ENCODE results near the gene ACER3.
"Not testable (repeated sequence)": the region's sequence is repeated elsewhere in the genome, so short reads cannot be mapped to it uniquely, and the experiment has no call there.

ACER3 gene

DNA sequence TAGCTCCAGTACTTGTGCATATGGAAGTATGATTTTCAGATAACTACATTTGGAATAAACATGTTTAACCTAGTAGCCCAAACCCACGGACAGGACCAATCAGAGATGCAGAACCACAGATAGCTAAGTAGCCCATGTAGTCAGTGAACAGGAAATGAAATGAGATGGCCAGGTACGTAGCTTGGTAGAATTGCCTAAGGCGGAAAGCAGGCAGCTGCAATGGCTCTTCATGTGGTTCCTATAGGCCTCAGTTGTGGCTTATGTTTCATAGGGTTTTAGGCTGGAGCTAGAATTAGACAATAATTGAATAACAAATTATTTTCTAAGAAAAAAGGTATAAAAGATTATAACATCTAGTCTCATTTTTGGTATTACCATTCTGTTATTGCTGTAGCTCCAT lies 87.1 kb downstream of the ACER3 start:
- Histone ChIP-seq H3K36me3 (ENCODE audit: low read depth) (no peaks in the 10 kb centered on the region), H3K4me1 (ENCODE audit: insufficient read depth, poor library complexity, severe bottlenecking) (no peaks in the 10 kb centered on the region), H3K9me3 (ENCODE audit: severe bottlenecking) (peaks cover 3% of the 10 kb centered on the region), H3K27me3 (ENCODE audit: insufficient read depth, poor library complexity, severe bottlenecking) (no peaks in the 10 kb centered on the region), H3K27ac (ENCODE audit: poor library complexity, severe bottlenecking) (no peak overlapping the region), H3K4me3 (ENCODE audit: severe bottlenecking) (no peak overlapping the region)
- ATAC-seq (ENCODE audit: low read depth) (no peak), DNase-seq (ENCODE audit: low spot score) (no peak)
- TF ChIP-seq, protein P1, sequence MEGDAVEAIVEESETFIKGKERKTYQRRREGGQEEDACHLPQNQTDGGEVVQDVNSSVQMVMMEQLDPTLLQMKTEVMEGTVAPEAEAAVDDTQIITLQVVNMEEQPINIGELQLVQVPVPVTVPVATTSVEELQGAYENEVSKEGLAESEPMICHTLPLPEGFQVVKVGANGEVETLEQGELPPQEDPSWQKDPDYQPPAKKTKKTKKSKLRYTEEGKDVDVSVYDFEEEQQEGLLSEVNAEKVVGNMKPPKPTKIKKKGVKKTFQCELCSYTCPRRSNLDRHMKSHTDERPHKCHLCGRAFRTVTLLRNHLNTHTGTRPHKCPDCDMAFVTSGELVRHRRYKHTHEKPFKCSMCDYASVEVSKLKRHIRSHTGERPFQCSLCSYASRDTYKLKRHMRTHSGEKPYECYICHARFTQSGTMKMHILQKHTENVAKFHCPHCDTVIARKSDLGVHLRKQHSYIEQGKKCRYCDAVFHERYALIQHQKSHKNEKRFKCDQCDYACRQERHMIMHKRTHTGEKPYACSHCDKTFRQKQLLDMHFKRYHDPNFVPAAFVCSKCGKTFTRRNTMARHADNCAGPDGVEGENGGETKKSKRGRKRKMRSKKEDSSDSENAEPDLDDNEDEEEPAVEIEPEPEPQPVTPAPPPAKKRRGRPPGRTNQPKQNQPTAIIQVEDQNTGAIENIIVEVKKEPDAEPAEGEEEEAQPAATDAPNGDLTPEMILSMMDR (IDR thresholded peaks at IDR 0.05; ENCODE audit: poor library complexity, severe bottlenecking) = no peak

DNA sequence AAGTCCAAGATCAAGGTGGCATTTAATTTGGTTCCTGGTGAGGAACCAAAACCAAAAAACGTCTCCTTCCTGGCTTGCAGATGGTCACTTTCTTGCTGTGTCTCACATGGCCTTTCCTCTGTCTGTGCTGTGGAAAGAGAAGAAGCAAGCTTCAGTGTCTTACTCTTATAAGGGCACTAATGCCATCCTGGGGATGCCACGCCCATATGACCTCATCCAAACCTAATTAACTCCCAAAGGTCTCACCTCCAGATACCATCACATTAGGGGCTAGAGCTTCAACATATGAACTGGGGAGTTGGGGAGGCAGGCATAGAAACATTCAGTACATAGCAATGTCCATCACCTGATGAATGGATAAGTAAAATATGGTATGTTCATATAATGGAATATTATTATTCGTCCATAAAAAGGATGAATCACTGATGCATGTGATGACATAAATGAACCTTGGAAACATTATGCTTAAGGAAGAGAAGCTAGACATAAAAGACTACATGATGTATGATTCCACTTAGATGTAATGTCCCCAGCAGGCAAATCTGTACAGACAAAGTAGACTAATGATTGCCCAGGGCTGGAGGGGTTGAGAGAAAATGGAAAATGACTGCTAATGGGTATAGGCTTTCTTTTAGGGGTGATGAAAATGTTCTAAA lies 94.9 kb downstream of the ACER3 start:
- H3K4me3 ChIP-seq (ENCODE audit: severe bottlenecking) = no peak overlapping the region
- H3K27ac ChIP-seq (ENCODE audit: poor library complexity, severe bottlenecking) = no peak overlapping the region
- TF ChIP-seq, protein P1 (IDR thresholded peaks at IDR 0.05; ENCODE audit: poor library complexity, severe bottlenecking) = no peak
- no peaks in the 10 kb centered on the region for H3K9me3 ChIP-seq (ENCODE audit: severe bottlenecking)
- peaks cover 23% of the 10 kb centered on the region for H3K36me3 ChIP-seq (ENCODE audit: low read depth)
- DNase-seq (ENCODE audit: low spot score) = no peak
- H3K4me1 ChIP-seq (ENCODE audit: insufficient read depth, poor library complexity, severe bottlenecking) = no peaks in the 10 kb centered on the region
- H3K27me3 ChIP-seq (ENCODE audit: insufficient read depth, poor library complexity, severe bottlenecking) = no peaks in the 10 kb centered on the region
- ATAC-seq (ENCODE audit: low read depth) = no peak

DNA sequence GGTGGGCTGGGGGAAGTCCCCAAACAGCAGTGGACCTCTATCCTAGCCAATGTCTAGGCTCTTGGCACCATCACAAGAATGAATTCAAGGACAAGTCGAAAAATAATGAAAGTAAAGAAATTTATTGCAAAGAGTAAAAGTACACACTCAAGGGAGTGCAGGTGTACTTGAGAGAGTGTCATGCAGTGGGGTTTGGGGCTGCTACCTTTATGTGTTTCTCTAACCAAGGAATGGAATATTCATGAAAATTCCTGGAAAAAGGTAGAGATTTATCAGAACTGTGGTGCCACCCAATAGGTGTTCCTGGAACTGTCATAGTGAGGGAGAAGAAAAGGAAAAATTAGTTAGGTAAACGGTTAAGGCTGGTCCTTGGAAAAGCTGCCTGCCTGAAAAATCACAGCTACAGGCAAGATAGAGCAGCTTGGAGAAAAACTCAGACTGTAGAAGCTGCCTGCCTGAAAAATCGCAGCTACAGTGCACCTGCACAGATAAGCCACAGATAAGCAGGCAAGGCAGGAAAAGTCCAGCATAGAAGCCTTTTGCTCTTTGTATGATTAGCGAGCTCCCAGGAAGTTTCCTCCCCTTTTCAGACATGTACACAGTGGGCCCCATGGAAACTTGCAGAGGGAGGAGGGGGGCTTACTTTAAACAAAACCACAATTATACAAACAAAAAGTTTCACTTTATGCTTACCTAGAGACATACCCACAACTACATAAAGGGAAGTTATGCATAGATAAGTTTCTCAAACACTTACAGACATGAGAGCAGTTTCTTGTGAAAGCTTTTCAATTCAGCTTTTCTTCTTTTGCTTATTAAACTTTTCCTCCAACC lies 102.1 kb downstream of the ACER3 start:
- Histone ChIP-seq H3K9me3 (ENCODE audit: severe bottlenecking) (no peaks in the 10 kb centered on the region), H3K27ac (ENCODE audit: poor library complexity, severe bottlenecking) (no peak overlapping the region), H3K27me3 (ENCODE audit: insufficient read depth, poor library complexity, severe bottlenecking) (no peaks in the 10 kb centered on the region), H3K36me3 (ENCODE audit: low read depth) (peaks cover 42% of the 10 kb centered on the region), H3K4me1 (ENCODE audit: insufficient read depth, poor library complexity, severe bottlenecking) (no peaks in the 10 kb centered on the region), H3K4me3 (ENCODE audit: severe bottlenecking) (no peak overlapping the region)
- TF ChIP-seq, protein P1 (IDR thresholded peaks at IDR 0.05; ENCODE audit: poor library complexity, severe bottlenecking) = no peak
- DNase-seq (ENCODE audit: low spot score) = no peak
- ATAC-seq (ENCODE audit: low read depth) = no peak

DNA sequence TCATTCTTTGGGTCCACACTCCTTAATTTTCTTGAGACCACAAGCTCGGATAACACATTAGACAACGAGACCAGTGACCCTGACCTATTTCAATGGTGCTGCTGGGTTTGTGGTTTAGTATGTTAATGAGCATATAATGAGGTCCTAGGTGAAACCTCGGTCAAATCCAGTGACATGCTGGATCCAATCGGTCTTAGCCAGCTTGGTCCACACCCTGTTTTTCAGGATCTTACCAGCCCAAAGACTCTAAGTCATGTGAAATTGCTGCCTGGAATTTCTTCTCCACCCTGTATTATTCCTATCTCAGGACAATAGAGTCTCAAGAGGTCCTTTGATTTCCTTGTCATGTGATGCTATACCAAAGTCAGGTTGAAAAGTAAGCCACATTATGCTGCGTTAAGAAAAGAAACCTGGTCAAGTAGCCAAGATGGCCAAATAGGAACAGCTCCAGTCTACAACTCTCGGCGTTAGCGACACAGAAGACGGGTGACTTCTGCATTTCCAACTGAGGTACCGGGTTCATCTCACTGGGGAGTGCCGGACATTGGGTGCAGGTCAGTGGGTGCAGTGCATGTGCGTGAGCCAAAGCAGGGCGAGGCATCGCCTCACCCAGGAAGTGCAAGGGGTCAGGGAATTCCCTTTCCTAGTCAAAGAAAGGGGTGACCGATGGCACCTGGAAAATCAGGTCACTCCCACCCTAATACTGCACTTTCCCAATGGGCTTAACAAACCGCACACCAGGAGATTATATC lies 102.9 kb downstream of the ACER3 start:
- not testable (repeated sequence) for DNase-seq (ENCODE audit: low spot score); ATAC-seq (ENCODE audit: low read depth); H3K27ac ChIP-seq (ENCODE audit: poor library complexity, severe bottlenecking); H3K9me3 ChIP-seq (ENCODE audit: severe bottlenecking); H3K4me1 ChIP-seq (ENCODE audit: insufficient read depth, poor library complexity, severe bottlenecking); H3K4me3 ChIP-seq (ENCODE audit: severe bottlenecking); H3K27me3 ChIP-seq (ENCODE audit: insufficient read depth, poor library complexity, severe bottlenecking)
- peaks cover 39% of the 10 kb centered on the region for H3K36me3 ChIP-seq (ENCODE audit: low read depth)

DNA sequence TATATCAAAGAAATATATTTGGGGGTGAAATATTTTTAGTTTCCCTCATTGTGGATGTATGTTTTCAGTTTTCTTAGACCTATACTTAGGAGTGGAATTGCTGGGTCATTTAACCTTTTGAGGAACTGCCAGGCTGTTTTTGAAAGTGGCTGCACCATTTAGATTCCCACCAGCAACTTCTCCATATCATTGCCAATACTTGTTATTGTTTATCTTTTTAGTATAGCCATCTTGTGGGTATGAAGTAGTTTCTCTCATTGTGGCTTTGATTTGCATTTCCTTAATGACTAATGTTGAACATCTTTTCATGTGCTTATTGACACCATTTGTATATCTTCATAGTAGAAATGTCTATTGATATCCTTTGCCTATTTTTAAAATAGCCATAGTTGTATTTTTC lies 111.3 kb downstream of the ACER3 start:
- no peak overlapping the region for H3K27ac ChIP-seq (ENCODE audit: poor library complexity, severe bottlenecking)
- peaks cover 6% of the 10 kb centered on the region for H3K36me3 ChIP-seq (ENCODE audit: low read depth)
- DNase-seq (ENCODE audit: low spot score) (no peak), ATAC-seq (ENCODE audit: low read depth) (no peak)
- no peaks in the 10 kb centered on the region for H3K9me3 ChIP-seq (ENCODE audit: severe bottlenecking)
- no peaks in the 10 kb centered on the region for H3K4me1 ChIP-seq (ENCODE audit: insufficient read depth, poor library complexity, severe bottlenecking)
- H3K27me3 ChIP-seq (ENCODE audit: insufficient read depth, poor library complexity, severe bottlenecking) = no peaks in the 10 kb centered on the region
- TF ChIP-seq, protein P1 (IDR thresholded peaks at IDR 0.05; ENCODE audit: poor library complexity, severe bottlenecking) = no peak
- H3K4me3 ChIP-seq (ENCODE audit: severe bottlenecking) = no peak overlapping the region

Data from RWPE2 (cell line).